Cardiac muscle cell (in vitro differentiated cells and primary cell): ENCODE results near the gene WDR86. TPM values are rescaled to one million over a fixed set of nuclear protein-coding genes. Genes with fewer than 3 reads are reported as not detected.

Experiments
- DNase-seq, 2 donors: peaks; one replicate each; pipeline versions ENCODE4 v3.0.0 to v3.0.0-alpha.2; 2010 to 2017; ENCODE audit warnings: low read depth in 1 of 2, low spot score in 1 of 2
- H3K27ac ChIP-seq: fragments of 200-600 bp; sonication (generic); 2 replicates; pipeline ENCODE4 v1.5.1; 2016
- H3K27me3 ChIP-seq: fragments of 200-600 bp; sonication (generic); 2 replicates; pipeline ENCODE4 v1.6.0; 2016; ENCODE audit warnings: control low read depth
- H3K36me3 ChIP-seq: fragments of 200-600 bp; sonication (generic); 2 replicates; pipeline ENCODE4 v1.5.1; 2016; ENCODE audit warnings: control low read depth
- H3K4me1 ChIP-seq: fragments of 200-600 bp; sonication (generic); 2 replicates; pipeline ENCODE4 v1.8.1; 2017; ENCODE audit warnings: low read depth, mild to moderate bottlenecking, mixed run types
- H3K4me3 ChIP-seq: fragments of 200-600 bp; sonication (generic); 2 replicates; pipeline ENCODE4 v1.5.1; 2016; ENCODE audit warnings: mild to moderate bottlenecking
- H3K9me3 ChIP-seq: fragments of 200-600 bp; sonication (generic); 2 replicates; pipeline ENCODE4 v1.5.1; 2017; ENCODE audit warnings: low read depth, mild to moderate bottlenecking, control low read depth
- CTCF ChIP-seq: IDR thresholded peaks from 2 replicates; pipeline ENCODE4 v1.5.1; 2012; ENCODE audit warnings: low read depth, mild to moderate bottlenecking, low read length
- polyA plus RNA-seq: library from polyadenylated mRNA; unstranded; fragments of >200 nt; fragmentation: Nextera tagmentation; extraction: Ambion mirVana; gene quantifications from 2 replicates; pipeline ENCODE4 v1.2.1, GENCODE V29; 2016
- total RNA-seq: library from RNA; depleted of rRNA; stranded (reverse); fragments of >200 nt; gene quantifications from 2 replicates; pipeline ENCODE4 v1.2.3, GENCODE V29; 2016

WDR86 gene
- total and polyA plus RNA-seq, 2 experiments from 2014 or later = 58.8 to 130 TPM

GRCh38 chr7:151363182-151363581 lies 46.7 kb downstream of the WDR86 start:
- H3K36me3 ChIP-seq = peaks cover 23% of the 10 kb centered on the region
- no peak for DNase-seq
- no peaks in the 10 kb centered on the region for H3K9me3 ChIP-seq

GRCh38 chr7:151361193-151361959 lies 48.5 kb downstream of the WDR86 start:
- H3K36me3 ChIP-seq = peaks cover 31% of the 10 kb centered on the region
- no peak for DNase-seq
- H3K27ac ChIP-seq = no peak overlapping the region
- H3K4me1 ChIP-seq = peaks cover 6% of the 10 kb centered on the region
- H3K27me3 ChIP-seq = no peaks in the 10 kb centered on the region
- no peak overlapping the region for H3K4me3 ChIP-seq
- no peaks in the 10 kb centered on the region for H3K9me3 ChIP-seq
- no peak for TF ChIP-seq CTCF

More at GRCh38 chr7:151363182-151363581, 46.7 kb downstream of the WDR86 start:
- no peak overlapping the region for H3K4me3 ChIP-seq
- H3K4me1 ChIP-seq = peaks cover 6% of the 10 kb centered on the region
- H3K27me3 ChIP-seq = no peaks in the 10 kb centered on the region
- H3K27ac ChIP-seq = no peak overlapping the region
- TF ChIP-seq CTCF = no peak

- Histone ChIP-seq H3K27ac (no peak overlapping the region), H3K9me3 (no peaks in the 10 kb centered on the region), H3K27me3 (no peaks in the 10 kb centered on the region), H3K4me3 (no peak overlapping the region), H3K36me3 (peaks cover 60% of the 10 kb centered on the region), H3K4me1 (peaks cover 3% of the 10 kb centered on the region)
- TF ChIP-seq CTCF = no peak
- no peak for DNase-seq
Measured at GRCh38 chr7:151352512-151352911, 57.3 kb downstream of the WDR86 start.

- Histone ChIP-seq H3K27me3 (no peaks in the 10 kb centered on the region), H3K9me3 (no peaks in the 10 kb centered on the region), H3K36me3 (peaks cover 56% of the 10 kb centered on the region), H3K4me3 (no peak overlapping the region), H3K27ac (no peak overlapping the region), H3K4me1 (peaks cover 3% of the 10 kb centered on the region)
- no peak for TF ChIP-seq CTCF
- DNase-seq = no peak
Measured at GRCh38 chr7:151351967-151352366, 57.9 kb downstream of the WDR86 start.

- Histone ChIP-seq H3K27me3 (no peaks in the 10 kb centered on the region), H3K4me3 (no peak overlapping the region), H3K9me3 (no peaks in the 10 kb centered on the region), H3K4me1 (peaks cover 3% of the 10 kb centered on the region), H3K27ac (no peak overlapping the region), H3K36me3 (peaks cover 57% of the 10 kb centered on the region)
- DNase-seq = peak in 1 of 2 donors; percentile 35
- TF ChIP-seq CTCF = no peak
Measured at GRCh38 chr7:151351027-151351426, 58.8 kb downstream of the WDR86 start.
